ENCODE measurements around the gene SFN.

SFN gene

DNA sequence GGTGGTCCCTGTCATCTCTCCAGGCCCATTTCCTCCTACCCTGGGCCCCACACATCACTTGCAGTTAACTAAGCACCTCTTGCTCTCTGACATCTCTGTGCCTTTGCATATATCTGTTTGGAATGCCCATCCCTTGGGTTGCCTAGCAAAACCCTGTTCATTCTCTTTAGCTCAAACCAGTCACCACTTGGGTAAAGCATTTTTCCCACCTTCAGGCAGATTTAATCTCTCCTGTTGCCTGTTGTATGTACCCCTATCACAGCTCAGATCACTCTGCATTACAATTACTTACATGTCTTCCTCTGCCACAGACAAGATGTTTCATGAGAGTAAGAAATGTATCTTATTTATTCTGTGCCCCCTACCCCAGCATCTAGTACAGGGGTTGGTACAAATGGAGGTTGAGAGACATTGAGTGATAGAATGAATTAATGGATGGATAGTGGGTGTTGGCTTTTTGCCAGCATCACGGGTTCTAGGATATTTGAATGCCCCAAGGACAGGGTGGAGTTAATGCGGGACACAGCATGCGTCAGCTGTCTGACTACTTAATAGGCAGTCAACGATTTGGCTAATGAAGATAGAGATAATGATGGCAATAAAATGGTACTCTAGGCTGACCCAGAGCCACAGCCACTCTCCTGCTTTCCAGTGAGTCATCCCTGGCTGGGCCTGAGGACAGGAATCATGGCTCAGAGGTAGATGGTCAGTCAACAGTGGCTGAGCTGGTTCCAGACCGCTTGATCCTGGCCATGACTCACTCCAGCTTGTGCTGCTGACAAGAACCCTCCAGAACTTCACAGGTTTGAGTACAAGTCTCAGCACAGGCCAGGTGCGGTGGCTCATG lies 44.3 kb downstream of the SFN start:
- Histone ChIP-seq H3K27me3 (ENCODE audit: control insufficient read depth, low read length) (no peaks in the 10 kb centered on the region), H3K36me3 (ENCODE audit: control insufficient read depth, low read length) (no peaks in the 10 kb centered on the region), H3K4me3 (ENCODE audit: low read length) (no peak overlapping the region), H4K20me1 (ENCODE audit: control insufficient read depth, insufficient read depth, low read depth, low read length) (no peaks in the 10 kb centered on the region), H3K79me2 (ENCODE audit: control insufficient read depth, low read length) (no peaks in the 10 kb centered on the region), H3F3A (ENCODE audit: control insufficient read depth, insufficient read depth) (no peaks in the 10 kb centered on the region), H3K9me2 (replicated peaks; ENCODE audit: control insufficient read depth, low read length) (no peaks in the 10 kb centered on the region), H3K9me3 (ENCODE audit: control insufficient read depth, insufficient read depth, low read length) (no peaks in the 10 kb centered on the region), H3K27ac (ENCODE audit: low read depth, low read length) (no peak overlapping the region), H3K4me1 (ENCODE audit: control insufficient read depth, low read length) (no peaks in the 10 kb centered on the region), H3K4me2 (ENCODE audit: low read length) (no peak overlapping the region)
- TF ChIP-seq EZH2phosphoT487 (IDR thresholded peaks at IDR 0.05; ENCODE audit: borderline replicate concordance, low read length) = no peak
- TF ChIP-seq, protein P1, sequence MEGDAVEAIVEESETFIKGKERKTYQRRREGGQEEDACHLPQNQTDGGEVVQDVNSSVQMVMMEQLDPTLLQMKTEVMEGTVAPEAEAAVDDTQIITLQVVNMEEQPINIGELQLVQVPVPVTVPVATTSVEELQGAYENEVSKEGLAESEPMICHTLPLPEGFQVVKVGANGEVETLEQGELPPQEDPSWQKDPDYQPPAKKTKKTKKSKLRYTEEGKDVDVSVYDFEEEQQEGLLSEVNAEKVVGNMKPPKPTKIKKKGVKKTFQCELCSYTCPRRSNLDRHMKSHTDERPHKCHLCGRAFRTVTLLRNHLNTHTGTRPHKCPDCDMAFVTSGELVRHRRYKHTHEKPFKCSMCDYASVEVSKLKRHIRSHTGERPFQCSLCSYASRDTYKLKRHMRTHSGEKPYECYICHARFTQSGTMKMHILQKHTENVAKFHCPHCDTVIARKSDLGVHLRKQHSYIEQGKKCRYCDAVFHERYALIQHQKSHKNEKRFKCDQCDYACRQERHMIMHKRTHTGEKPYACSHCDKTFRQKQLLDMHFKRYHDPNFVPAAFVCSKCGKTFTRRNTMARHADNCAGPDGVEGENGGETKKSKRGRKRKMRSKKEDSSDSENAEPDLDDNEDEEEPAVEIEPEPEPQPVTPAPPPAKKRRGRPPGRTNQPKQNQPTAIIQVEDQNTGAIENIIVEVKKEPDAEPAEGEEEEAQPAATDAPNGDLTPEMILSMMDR (IDR thresholded peaks at IDR 0.05; ENCODE audit: low read depth, low read length, poor library complexity, severe bottlenecking) = no peak

DNA sequence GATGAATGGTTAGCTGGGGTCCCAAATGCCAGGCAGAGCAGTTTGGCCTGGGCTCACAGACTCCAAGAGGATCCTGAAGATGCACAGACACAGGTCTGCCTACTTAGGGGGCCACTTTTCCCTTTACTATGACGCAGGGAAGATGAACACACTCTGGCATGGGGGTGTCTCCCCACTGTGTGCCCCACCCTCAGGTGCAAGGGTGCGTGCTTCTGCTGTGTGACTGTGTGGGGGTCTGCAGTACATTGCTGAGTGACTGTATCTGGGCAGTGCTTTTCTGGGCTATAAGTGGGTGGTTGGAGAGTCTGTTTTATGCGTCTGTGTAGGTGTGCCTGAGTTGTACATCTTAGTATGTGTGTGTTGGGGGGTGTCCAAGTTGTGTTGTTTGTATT lies 47.0 kb downstream of the SFN start:
- Histone ChIP-seq H3K4me2 (ENCODE audit: low read length) (no peak overlapping the region), H3K4me1 (ENCODE audit: control insufficient read depth, low read length) (no peaks in the 10 kb centered on the region), H3F3A (ENCODE audit: control insufficient read depth, insufficient read depth) (no peaks in the 10 kb centered on the region), H3K9me2 (replicated peaks; ENCODE audit: control insufficient read depth, low read length) (no peaks in the 10 kb centered on the region), H3K36me3 (ENCODE audit: control insufficient read depth, low read length) (no peaks in the 10 kb centered on the region), H3K9me3 (ENCODE audit: control insufficient read depth, insufficient read depth, low read length) (no peaks in the 10 kb centered on the region), H3K27ac (ENCODE audit: low read depth, low read length) (no peak overlapping the region), H3K79me2 (ENCODE audit: control insufficient read depth, low read length) (no peaks in the 10 kb centered on the region), H4K20me1 (ENCODE audit: control insufficient read depth, insufficient read depth, low read depth, low read length) (no peaks in the 10 kb centered on the region), H3K27me3 (ENCODE audit: control insufficient read depth, low read length) (no peaks in the 10 kb centered on the region), H3K4me3 (ENCODE audit: low read length) (no peak overlapping the region)
- TF ChIP-seq EZH2phosphoT487 (IDR thresholded peaks at IDR 0.05; ENCODE audit: borderline replicate concordance, low read length) = no peak
- TF ChIP-seq, protein P1 (IDR thresholded peaks at IDR 0.05; ENCODE audit: low read depth, low read length, poor library complexity, severe bottlenecking) = no peak

DNA sequence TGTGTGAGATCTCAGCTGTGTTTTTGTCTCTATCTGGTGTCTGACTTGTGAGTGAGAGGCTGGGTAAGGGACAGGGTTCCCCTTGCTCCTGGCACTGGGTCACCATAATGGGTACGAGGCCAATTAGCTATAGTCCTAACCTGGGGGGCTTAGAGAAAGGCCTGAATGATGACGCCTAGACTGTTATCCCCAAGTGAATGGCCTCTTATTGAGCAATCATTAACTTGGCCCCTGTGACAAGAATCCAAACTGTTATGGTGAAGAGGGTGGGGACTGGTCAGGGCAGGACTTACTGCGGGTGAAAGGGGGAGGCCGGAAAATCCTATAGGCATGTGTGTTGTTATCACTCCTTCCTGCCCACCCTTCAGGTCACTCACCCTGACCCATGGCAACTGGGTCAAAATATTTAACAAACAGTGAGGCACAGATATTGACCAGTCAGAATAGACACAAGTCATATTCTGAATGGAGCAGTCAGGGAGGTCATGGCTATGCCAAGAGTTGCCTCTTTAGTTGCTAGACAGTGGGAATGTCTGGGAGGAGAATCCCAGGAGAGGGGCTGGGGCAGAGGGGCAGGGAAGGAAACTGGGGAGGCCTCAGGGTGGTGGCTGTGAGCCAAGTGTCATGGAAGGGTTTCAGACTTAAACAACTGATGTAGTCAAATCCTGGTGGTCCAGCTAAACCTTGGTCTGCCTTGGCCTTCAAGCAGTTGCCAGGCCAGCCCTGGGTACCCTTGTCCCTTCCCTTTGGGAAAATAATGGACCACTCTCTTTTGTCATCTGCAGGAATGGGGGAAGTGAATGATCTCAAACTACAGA lies 47.6 kb downstream of the SFN start:
- no peaks in the 10 kb centered on the region for H4K20me1 ChIP-seq (ENCODE audit: control insufficient read depth, insufficient read depth, low read depth, low read length)
- no peak overlapping the region for H3K4me3 ChIP-seq (ENCODE audit: low read length)
- no peak overlapping the region for H3K27ac ChIP-seq (ENCODE audit: low read depth, low read length)
- H3K9me3 ChIP-seq (ENCODE audit: control insufficient read depth, insufficient read depth, low read length) = no peaks in the 10 kb centered on the region
- no peaks in the 10 kb centered on the region for H3F3A ChIP-seq (ENCODE audit: control insufficient read depth, insufficient read depth)
- no peaks in the 10 kb centered on the region for H3K27me3 ChIP-seq (ENCODE audit: control insufficient read depth, low read length)
- no peaks in the 10 kb centered on the region for H3K4me1 ChIP-seq (ENCODE audit: control insufficient read depth, low read length)
- H3K79me2 ChIP-seq (ENCODE audit: control insufficient read depth, low read length) = no peaks in the 10 kb centered on the region
- TF ChIP-seq EZH2phosphoT487 (IDR thresholded peaks at IDR 0.05; ENCODE audit: borderline replicate concordance, low read length) = no peak
- TF ChIP-seq, protein P1 (IDR thresholded peaks at IDR 0.05; ENCODE audit: low read depth, low read length, poor library complexity, severe bottlenecking) = no peak
- H3K4me2 ChIP-seq (ENCODE audit: low read length) = no peak overlapping the region
- no peaks in the 10 kb centered on the region for H3K36me3 ChIP-seq (ENCODE audit: control insufficient read depth, low read length)
- H3K9me2 ChIP-seq (replicated peaks; ENCODE audit: control insufficient read depth, low read length) = no peaks in the 10 kb centered on the region

All from DOHH2 (cell line).